Ovary (tissue), 9 donors: ENCODE data around the gene SERPINA5. TPM values are rescaled to one million over a fixed set of nuclear protein-coding genes. Genes with fewer than 3 reads are reported as not detected.

Experiments
- DNase-seq, 5 donors: peaks; one replicate each; pipeline ENCODE4 v3.0.0-alpha.2; 2019 to 2020
- H3K27ac ChIP-seq, 2 donors: fragments of 200-600 bp; one replicate each; pipeline versions ENCODE4 v1.5.1 to v1.8.0; 2019 to 2022
- H3K27me3 ChIP-seq: fragments of 200-600 bp; one replicate; pipeline ENCODE4 v1.8.0; 2022
- H3K36me3 ChIP-seq: fragments of 200-600 bp; sonication (generic); one replicate; pipeline ENCODE4 v1.5.1; 2019
- H3K4me1 ChIP-seq: one replicate; pipeline ENCODE4 v1.8.1; 2013; ENCODE audit warnings: mild to moderate bottlenecking, moderate library complexity; ENCODE audit not compliant: insufficient read depth
- H3K4me3 ChIP-seq: fragments of 200-600 bp; sonication (generic); one replicate; pipeline ENCODE4 v1.5.1; 2017
- H3K9me3 ChIP-seq, 2 donors: fragments of 200-600 bp in 1 of 2; sonication (generic) in 1 of 2; one replicate each; pipeline versions ENCODE4 v1.5.1 to v1.8.1; 2013 to 2019; ENCODE audit warnings: mild to moderate bottlenecking in 1 of 2, moderate library complexity in 1 of 2
- EP300 ChIP-seq: sonication (generic); formaldehyde crosslinking; IDR thresholded peaks from one replicate; pipeline ENCODE4 v1.6.1; 2017; ENCODE audit warnings: antibody characterized with exemption
- POLR2A ChIP-seq: fragments of 450-650 bp; IDR thresholded peaks from one replicate; pipeline ENCODE4 v1.6.1; 2017; ENCODE audit warnings: antibody characterized with exemption, mild to moderate bottlenecking, moderate library complexity
- WGBS, 3 donors: extraction: QIAGEN DNeasy Blood & Tissue Kit in 1 of 3; methylation state at CpG; one replicate each; pipeline versions ENCODE4 v1.1.5 to v1.1.7; 2013 to 2017; 5-methylcytosine and 5-hydroxymethylcytosine counted together
- intact Hi-C, 4 donors: fragments of 100-400 bp; cut with DNase I; formaldehyde crosslinking; loops; one replicate each; pipeline versions ENCODE4 v1.11.0 to v1.15.1; 2022 to 2023
- polyA plus RNA-seq, 2 donors: library from polyadenylated mRNA; stranded (reverse); fragments of 200-250 nt in 1 of 2; fragments of 350-450 nt in 1 of 2; fragmentation: Illumina TruSeq in 1 of 2; extraction: RNeasy Lipid Tissue Mini Kit (QIAGEN cat#74804) in 1 of 2; gene quantifications; one replicate each; pipeline ENCODE4 v1.2.3, GENCODE V29; 2013 to 2014
- total RNA-seq, 7 donors: library from RNA; depleted of rRNA in 2 of 7; stranded (reverse); fragments of >200 nt in 2 of 7; fragmentation: NEBNext Ultra II Directional in 3 of 7; extraction: Animal tissue kit (Norgen Biotek cat#: 25700) in 3 of 7; gene quantifications; one replicate each; pipeline versions ENCODE4 v1.1.0 to v1.2.4, GENCODE V29; 2016 to 2023
- TF ChIP-seq, protein P1 (sequence below), 3 donors: fragments of 450-650 bp in 2 of 3; fragments of 200-600 bp in 1 of 3; IDR thresholded peaks; one replicate each; pipeline versions ENCODE4 v1.5.1 to v1.8.0; 2016 to 2022; ENCODE audit warnings: antibody characterized with exemption in 3 of 3, mild to moderate bottlenecking in 1 of 3
- donor health status: DM: no; HTN: no; CAD: no; lungs with moderate emphysema.
- donor health status: DM: no; HTN: no; CAD: no.
- donor health status: Bipolar disorder and iron deficiency.
- donor health status: DM: yes; HTN: yes; CAD: no.
- donor health status: DM: no; HTN: no; CAD: no.
- donor health status: DM: yes; HTN: yes; CAD: no.

The SERPINA5 gene
- total and polyA plus RNA-seq, 9 donors, result 8.3 to 66.2 (median 23.8) TPM

DNA sequence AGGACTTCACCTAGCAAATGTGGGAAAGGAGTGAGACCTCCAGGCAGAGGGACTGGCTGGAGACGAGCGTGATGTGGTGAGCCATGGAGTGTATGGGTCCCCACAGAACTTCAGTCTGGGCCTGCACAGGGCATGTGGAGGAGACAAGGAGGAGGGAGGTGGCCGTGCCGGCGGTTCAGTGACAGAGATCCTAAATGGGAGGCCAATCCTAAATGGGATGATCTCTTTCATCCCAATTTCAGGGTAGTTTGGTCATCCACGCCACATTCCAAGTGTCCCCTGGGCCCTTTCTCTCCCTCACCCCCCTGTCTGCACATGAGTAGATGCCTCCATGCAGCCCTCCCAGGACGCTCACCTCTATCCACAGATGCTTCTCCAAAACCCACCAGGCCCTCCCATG lies 13.2 kb downstream of the SERPINA5 start:
- no peak for DNase-seq
- Histone ChIP-seq H3K4me1 (peaks cover 26% of the 10 kb centered on the region), H3K9me3 (no peaks in the 10 kb centered on the region), H3K36me3 (no peaks in the 10 kb centered on the region), H3K27ac (no peak overlapping the region), H3K27me3 (no peaks in the 10 kb centered on the region), H3K4me3 (no peak overlapping the region)
- TF ChIP-seq, protein P1, sequence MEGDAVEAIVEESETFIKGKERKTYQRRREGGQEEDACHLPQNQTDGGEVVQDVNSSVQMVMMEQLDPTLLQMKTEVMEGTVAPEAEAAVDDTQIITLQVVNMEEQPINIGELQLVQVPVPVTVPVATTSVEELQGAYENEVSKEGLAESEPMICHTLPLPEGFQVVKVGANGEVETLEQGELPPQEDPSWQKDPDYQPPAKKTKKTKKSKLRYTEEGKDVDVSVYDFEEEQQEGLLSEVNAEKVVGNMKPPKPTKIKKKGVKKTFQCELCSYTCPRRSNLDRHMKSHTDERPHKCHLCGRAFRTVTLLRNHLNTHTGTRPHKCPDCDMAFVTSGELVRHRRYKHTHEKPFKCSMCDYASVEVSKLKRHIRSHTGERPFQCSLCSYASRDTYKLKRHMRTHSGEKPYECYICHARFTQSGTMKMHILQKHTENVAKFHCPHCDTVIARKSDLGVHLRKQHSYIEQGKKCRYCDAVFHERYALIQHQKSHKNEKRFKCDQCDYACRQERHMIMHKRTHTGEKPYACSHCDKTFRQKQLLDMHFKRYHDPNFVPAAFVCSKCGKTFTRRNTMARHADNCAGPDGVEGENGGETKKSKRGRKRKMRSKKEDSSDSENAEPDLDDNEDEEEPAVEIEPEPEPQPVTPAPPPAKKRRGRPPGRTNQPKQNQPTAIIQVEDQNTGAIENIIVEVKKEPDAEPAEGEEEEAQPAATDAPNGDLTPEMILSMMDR (IDR thresholded peaks at IDR 0.05), result no peak
- TF ChIP-seq POLR2A (no peak), EP300 (no peak)
- 94 to 95% (median 95%) methylated on average over 7 of the region's 7 CpGs for WGBS, 3 donors
- intact Hi-C loops, result no loop called here

GRCh38 chr14:94595912-94596311 lies 14.7 kb downstream of the SERPINA5 start:
- no peaks in the 10 kb centered on the region for H3K9me3 ChIP-seq
- H3K4me1 ChIP-seq, result peaks cover 37% of the 10 kb centered on the region
- 25 to 34% (median 28%) methylated on average over 2 of the region's 2 CpGs for WGBS, 3 donors
- TF ChIP-seq EP300 (no peak), POLR2A (no peak)
- TF ChIP-seq, protein P1 (IDR thresholded peaks at IDR 0.05), result no peak
- no peak overlapping the region for H3K27ac ChIP-seq
- DNase-seq, result peak in 1 of 5 donors; percentile 11
- no peak overlapping the region for H3K4me3 ChIP-seq
- intact Hi-C loops, result no loop called here
- no peaks in the 10 kb centered on the region for H3K27me3 ChIP-seq
- no peaks in the 10 kb centered on the region for H3K36me3 ChIP-seq

DNA sequence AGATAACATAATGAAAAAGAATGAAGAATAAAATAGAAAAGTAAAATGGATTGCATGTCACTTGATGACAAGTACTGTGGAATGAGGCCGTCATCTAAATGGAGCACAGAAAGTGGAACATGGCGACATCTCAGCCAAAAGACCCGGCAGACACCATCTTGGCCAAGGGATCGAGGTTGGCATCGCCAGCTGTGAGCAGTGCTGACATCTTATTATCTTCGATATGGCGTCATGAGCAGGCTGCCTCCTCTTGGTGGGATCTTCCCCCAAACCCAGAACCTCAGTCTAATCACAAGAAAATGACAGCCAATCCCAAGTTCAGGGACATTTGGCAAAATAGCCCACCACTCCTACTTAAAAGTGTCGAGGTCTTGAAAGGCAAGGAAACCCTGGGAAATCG lies 15.1 kb downstream of the SERPINA5 start:
- Histone ChIP-seq H3K4me3 (no peak overlapping the region), H3K36me3 (no peaks in the 10 kb centered on the region), H3K9me3 (no peaks in the 10 kb centered on the region), H3K27me3 (no peaks in the 10 kb centered on the region), H3K4me1 (peaks cover 37% of the 10 kb centered on the region), H3K27ac (no peak overlapping the region)
- TF ChIP-seq, protein P1 (IDR thresholded peaks at IDR 0.05), result no peak
- TF ChIP-seq EP300, result no peak
- TF ChIP-seq POLR2A, result no peak
- 88 to 97% (median 93%) methylated on average over 9 of the region's 9 CpGs for WGBS, 3 donors
- intact Hi-C loops, result no loop called here
- peak in 1 of 5 donors; percentile 19 for DNase-seq

- Histone ChIP-seq H3K36me3 (no peaks in the 10 kb centered on the region), H3K4me1 (peaks cover 44% of the 10 kb centered on the region), H3K27ac (no peak overlapping the region), H3K27me3 (no peaks in the 10 kb centered on the region), H3K9me3 (no peaks in the 10 kb centered on the region), H3K4me3 (no peak overlapping the region)
- TF ChIP-seq, protein P1 (IDR thresholded peaks at IDR 0.05), result no peak
- TF ChIP-seq EP300, result no peak
- no peak for TF ChIP-seq POLR2A
- 85 to 98% (median 87%) methylated on average over 5 of the region's 5 CpGs for WGBS, 3 donors
- intact Hi-C loops, result no loop called here
- peak in 1 of 5 donors; percentile 26 for DNase-seq
Measured at GRCh38 chr14:94597788-94598187, 16.6 kb downstream of the SERPINA5 start.

DNA sequence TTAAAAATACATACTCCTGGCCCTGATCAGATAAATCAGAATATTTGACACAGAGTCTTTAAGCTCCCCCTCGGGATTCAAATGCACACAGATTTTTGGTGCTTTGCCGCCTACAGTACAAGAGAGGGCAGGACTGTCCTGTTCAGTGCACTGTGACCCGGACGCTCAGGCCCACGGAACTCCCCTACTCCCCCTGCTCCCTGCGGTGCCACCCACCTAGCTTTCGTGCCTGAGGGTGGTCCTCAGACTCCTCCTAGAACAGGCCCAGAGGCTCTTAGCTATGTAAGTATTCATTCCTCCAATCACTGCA lies 17.2 kb downstream of the SERPINA5 start:
- Histone ChIP-seq H3K4me3 (no peak overlapping the region), H3K27me3 (no peaks in the 10 kb centered on the region), H3K4me1 (peaks cover 46% of the 10 kb centered on the region), H3K27ac (peak overlapping the region; percentile 70 to 86), H3K9me3 (no peaks in the 10 kb centered on the region), H3K36me3 (no peaks in the 10 kb centered on the region)
- DNase-seq, result peak in 1 of 5 donors; percentile 29
- intact Hi-C loops, result no loop called here
- no peak for TF ChIP-seq EP300
- TF ChIP-seq, protein P1 (IDR thresholded peaks at IDR 0.05), result no peak
- TF ChIP-seq POLR2A, result no peak
- WGBS, 3 donors, result 42 to 50% (median 49%) methylated on average over 7 of the region's 7 CpGs
